ENCODE data around the gene NLGN4X. TPM values are rescaled to one million over a fixed set of nuclear protein-coding genes. Genes with fewer than 3 reads are reported as not detected.

NLGN4X gene
- total RNA-seq, 1 donor: not detected

GRCh38 chrX:6067600-6067999 is 161.1 kb downstream of the NLGN4X start:
- H3K4me3 ChIP-seq (ENCODE audit: low read depth, low read length): no peak overlapping the region
- no peak for TF ChIP-seq CTCF (IDR thresholded peaks at IDR 0.05; ENCODE audit: insufficient read depth, low read length)
- DNase-seq (ENCODE audit: low read depth): no peak

- TF ChIP-seq CTCF (IDR thresholded peaks at IDR 0.05; ENCODE audit: insufficient read depth, low read length): no peak
- H3K4me3 ChIP-seq (ENCODE audit: low read depth, low read length): no peak overlapping the region
- no peak for DNase-seq (ENCODE audit: low read depth)
Measured at GRCh38 chrX:6053141-6053540, 175.5 kb downstream of the NLGN4X start.

GRCh38 chrX:6052111-6052745 is 176.4 kb downstream of the NLGN4X start:
- H3K4me3 ChIP-seq (ENCODE audit: low read depth, low read length): no peak overlapping the region
- no peak for DNase-seq (ENCODE audit: low read depth)
- no peak for TF ChIP-seq CTCF (IDR thresholded peaks at IDR 0.05; ENCODE audit: insufficient read depth, low read length)

GRCh38 chrX:6049132-6049531 is 179.5 kb downstream of the NLGN4X start:
- no peak overlapping the region for H3K4me3 ChIP-seq (ENCODE audit: low read depth, low read length)
- DNase-seq (ENCODE audit: low read depth): no peak
- TF ChIP-seq CTCF (IDR thresholded peaks at IDR 0.05; ENCODE audit: insufficient read depth, low read length): no peak

GRCh38 chrX:6041630-6042029 is 187.0 kb downstream of the NLGN4X start:
- peak; percentile 0 for DNase-seq (ENCODE audit: low read depth)
- H3K4me3 ChIP-seq (ENCODE audit: low read depth, low read length): no peak overlapping the region
- no peak for TF ChIP-seq CTCF (IDR thresholded peaks at IDR 0.05; ENCODE audit: insufficient read depth, low read length)

GRCh38 chrX:6029014-6029413 is 199.7 kb downstream of the NLGN4X start:
- no peak for TF ChIP-seq CTCF (IDR thresholded peaks at IDR 0.05; ENCODE audit: insufficient read depth, low read length)
- no peak for DNase-seq (ENCODE audit: low read depth)
- no peak overlapping the region for H3K4me3 ChIP-seq (ENCODE audit: low read depth, low read length)

- no peak overlapping the region for H3K4me3 ChIP-seq (ENCODE audit: low read depth, low read length)
- no peak for TF ChIP-seq CTCF (IDR thresholded peaks at IDR 0.05; ENCODE audit: insufficient read depth, low read length)
- DNase-seq (ENCODE audit: low read depth): no peak
Measured at GRCh38 chrX:6026980-6027379, 201.7 kb downstream of the NLGN4X start.
